Testis (tissue), 2 donors: ENCODE measurements around the gene TRAF3IP3.

Experiments used
- CTCF ChIP-seq, 3 experiments: fragments of 450-650 bp in 2 of 3; fragments of 200-600 bp in 1 of 3; sonication (generic) in 1 of 3; IDR thresholded peaks; one replicate each; pipeline ENCODE4 v1.5.1; 2016 to 2019; ENCODE audit warnings: antibody characterized with exemption in 3 of 3, mild to moderate bottlenecking in 2 of 3, moderate library complexity in 1 of 3
- POLR2A ChIP-seq: fragments of 450-650 bp; IDR thresholded peaks from one replicate; pipeline ENCODE4 v1.6.1; 2017; ENCODE audit warnings: antibody characterized with exemption, mild to moderate bottlenecking, moderate library complexity

- TF ChIP-seq CTCF (IDR thresholded peaks at IDR 0.05) (no peak), POLR2A (no peak)
Observed at GRCh38 chr1:209830722-209831121, 74.9 kb downstream of the TRAF3IP3 start.
